ENCODE data around the gene EHBP1. TPM values are rescaled to one million over a fixed set of nuclear protein-coding genes. Genes with fewer than 3 reads are reported as not detected.

Gene EHBP1
- total and polyA plus RNA-seq, 2 donors (not counting 1 experiment from before 2014, with no cell fraction given), result 129 to 191 TPM

DNA sequence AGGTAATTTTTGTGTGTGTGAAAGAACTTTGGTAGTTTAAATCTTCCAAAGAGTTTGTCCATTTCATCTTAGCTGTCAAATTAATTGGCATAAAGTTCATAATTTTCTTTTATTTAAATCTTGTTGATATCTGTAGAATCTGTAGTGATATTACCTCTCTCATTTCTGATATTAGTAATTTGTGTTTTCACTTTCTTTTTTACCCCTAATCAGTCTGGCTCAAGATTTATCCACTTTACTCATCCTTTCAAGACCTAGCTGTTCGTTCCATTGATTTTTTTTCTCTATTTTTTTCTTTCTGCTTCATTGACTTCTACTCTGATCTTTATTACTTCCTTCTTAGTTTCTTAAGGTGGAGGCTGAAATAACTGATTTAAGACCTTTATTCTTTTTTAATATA lies 202.6 kb downstream of the EHBP1 start:
- no peaks in the 10 kb centered on the region for H3K36me3 ChIP-seq (ENCODE audit: control insufficient read depth, insufficient read depth, low read length)
- no peaks in the 10 kb centered on the region for H3K27me3 ChIP-seq (ENCODE audit: control insufficient read depth, insufficient read depth, low read length)
- H2AFZ ChIP-seq (ENCODE audit: low read length), result no peak overlapping the region
- no peaks in the 10 kb centered on the region for H3K4me1 ChIP-seq (ENCODE audit: control insufficient read depth, extremely low read depth, insufficient read depth, low read length)
- TF ChIP-seq, protein P1, sequence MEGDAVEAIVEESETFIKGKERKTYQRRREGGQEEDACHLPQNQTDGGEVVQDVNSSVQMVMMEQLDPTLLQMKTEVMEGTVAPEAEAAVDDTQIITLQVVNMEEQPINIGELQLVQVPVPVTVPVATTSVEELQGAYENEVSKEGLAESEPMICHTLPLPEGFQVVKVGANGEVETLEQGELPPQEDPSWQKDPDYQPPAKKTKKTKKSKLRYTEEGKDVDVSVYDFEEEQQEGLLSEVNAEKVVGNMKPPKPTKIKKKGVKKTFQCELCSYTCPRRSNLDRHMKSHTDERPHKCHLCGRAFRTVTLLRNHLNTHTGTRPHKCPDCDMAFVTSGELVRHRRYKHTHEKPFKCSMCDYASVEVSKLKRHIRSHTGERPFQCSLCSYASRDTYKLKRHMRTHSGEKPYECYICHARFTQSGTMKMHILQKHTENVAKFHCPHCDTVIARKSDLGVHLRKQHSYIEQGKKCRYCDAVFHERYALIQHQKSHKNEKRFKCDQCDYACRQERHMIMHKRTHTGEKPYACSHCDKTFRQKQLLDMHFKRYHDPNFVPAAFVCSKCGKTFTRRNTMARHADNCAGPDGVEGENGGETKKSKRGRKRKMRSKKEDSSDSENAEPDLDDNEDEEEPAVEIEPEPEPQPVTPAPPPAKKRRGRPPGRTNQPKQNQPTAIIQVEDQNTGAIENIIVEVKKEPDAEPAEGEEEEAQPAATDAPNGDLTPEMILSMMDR (conservative IDR thresholded peaks at IDR 0.05 in 1 of 2, IDR thresholded peaks at IDR 0.05 in 1 of 2; ENCODE audit: low read depth in 1 of 2, low read length in 2 of 2), result no peak
- TF ChIP-seq EZH2 (IDR thresholded peaks at IDR 0.05; ENCODE audit: low read length, missing control alignments), result no peak
- H3K79me2 ChIP-seq (ENCODE audit: control insufficient read depth, insufficient read depth, low read length), result no peaks in the 10 kb centered on the region
- DNase-seq (ENCODE audit: low read depth in 2 of 2), result no peak
- no peak overlapping the region for H3K27ac ChIP-seq (ENCODE audit: insufficient read depth, low read length)
- H3K4me3 ChIP-seq (replicated peaks in 1 of 4; ENCODE audit: control extremely low read depth in 1 of 4, insufficient read depth in 1 of 4, low read depth in 3 of 4, low read length in 4 of 4), result no peak overlapping the region
- H3K9ac ChIP-seq (ENCODE audit: insufficient read depth, low read length), result no peak overlapping the region
- H3K9me3 ChIP-seq (ENCODE audit: control insufficient read depth, insufficient read depth, low read depth, low read length), result no peaks in the 10 kb centered on the region
- no peak overlapping the region for H3K4me2 ChIP-seq (ENCODE audit: extremely low read depth, insufficient read depth, low read length)
- H4K20me1 ChIP-seq (ENCODE audit: control insufficient read depth, extremely low read depth, insufficient read depth, low read length), result no peaks in the 10 kb centered on the region

GRCh38 chr2:62913311-62913710 lies 207.8 kb downstream of the EHBP1 start:
- Histone ChIP-seq H4K20me1 (ENCODE audit: control insufficient read depth, extremely low read depth, insufficient read depth, low read length) (no peaks in the 10 kb centered on the region), H3K27ac (ENCODE audit: insufficient read depth, low read length) (no peak overlapping the region), H3K4me3 (replicated peaks in 1 of 4; ENCODE audit: control extremely low read depth in 1 of 4, insufficient read depth in 1 of 4, low read depth in 3 of 4, low read length in 4 of 4) (no peak overlapping the region), H3K4me1 (ENCODE audit: control insufficient read depth, extremely low read depth, insufficient read depth, low read length) (no peaks in the 10 kb centered on the region), H3K9ac (ENCODE audit: insufficient read depth, low read length) (no peak overlapping the region), H3K36me3 (ENCODE audit: control insufficient read depth, insufficient read depth, low read length) (no peaks in the 10 kb centered on the region), H3K9me3 (ENCODE audit: control insufficient read depth, insufficient read depth, low read depth, low read length) (no peaks in the 10 kb centered on the region), H3K4me2 (ENCODE audit: extremely low read depth, insufficient read depth, low read length) (no peak overlapping the region), H3K79me2 (ENCODE audit: control insufficient read depth, insufficient read depth, low read length) (no peaks in the 10 kb centered on the region), H3K27me3 (ENCODE audit: control insufficient read depth, insufficient read depth, low read length) (no peaks in the 10 kb centered on the region), H2AFZ (ENCODE audit: low read length) (no peak overlapping the region)
- TF ChIP-seq, protein P1 (conservative IDR thresholded peaks at IDR 0.05 in 1 of 2, IDR thresholded peaks at IDR 0.05 in 1 of 2; ENCODE audit: low read depth in 1 of 2, low read length in 2 of 2), result no peak
- TF ChIP-seq EZH2 (IDR thresholded peaks at IDR 0.05; ENCODE audit: low read length, missing control alignments), result no peak
- DNase-seq (ENCODE audit: low read depth in 2 of 2), result no peak

GRCh38 chr2:62919041-62919440 lies 213.5 kb downstream of the EHBP1 start:
- no peak overlapping the region for H3K27ac ChIP-seq (ENCODE audit: insufficient read depth, low read length)
- TF ChIP-seq, protein P1 (conservative IDR thresholded peaks at IDR 0.05 in 1 of 2, IDR thresholded peaks at IDR 0.05 in 1 of 2; ENCODE audit: low read depth in 1 of 2, low read length in 2 of 2), result no peak
- TF ChIP-seq EZH2 (IDR thresholded peaks at IDR 0.05; ENCODE audit: low read length, missing control alignments), result no peak
- no peaks in the 10 kb centered on the region for H3K4me1 ChIP-seq (ENCODE audit: control insufficient read depth, extremely low read depth, insufficient read depth, low read length)
- H3K4me2 ChIP-seq (ENCODE audit: extremely low read depth, insufficient read depth, low read length), result no peak overlapping the region
- H2AFZ ChIP-seq (ENCODE audit: low read length), result no peak overlapping the region
- H3K36me3 ChIP-seq (ENCODE audit: control insufficient read depth, insufficient read depth, low read length), result peaks cover 13% of the 10 kb centered on the region
- H3K9ac ChIP-seq (ENCODE audit: insufficient read depth, low read length), result no peak overlapping the region
- no peaks in the 10 kb centered on the region for H3K9me3 ChIP-seq (ENCODE audit: control insufficient read depth, insufficient read depth, low read depth, low read length)
- H4K20me1 ChIP-seq (ENCODE audit: control insufficient read depth, extremely low read depth, insufficient read depth, low read length), result no peaks in the 10 kb centered on the region
- H3K4me3 ChIP-seq (replicated peaks in 1 of 4; ENCODE audit: control extremely low read depth in 1 of 4, insufficient read depth in 1 of 4, low read depth in 3 of 4, low read length in 4 of 4), result no peak overlapping the region
- no peaks in the 10 kb centered on the region for H3K27me3 ChIP-seq (ENCODE audit: control insufficient read depth, insufficient read depth, low read length)
- DNase-seq (ENCODE audit: low read depth in 2 of 2), result no peak
- no peaks in the 10 kb centered on the region for H3K79me2 ChIP-seq (ENCODE audit: control insufficient read depth, insufficient read depth, low read length)

All from fibroblast of lung (primary cell).